ENCODE results near the gene HNRNPD.

DNA sequence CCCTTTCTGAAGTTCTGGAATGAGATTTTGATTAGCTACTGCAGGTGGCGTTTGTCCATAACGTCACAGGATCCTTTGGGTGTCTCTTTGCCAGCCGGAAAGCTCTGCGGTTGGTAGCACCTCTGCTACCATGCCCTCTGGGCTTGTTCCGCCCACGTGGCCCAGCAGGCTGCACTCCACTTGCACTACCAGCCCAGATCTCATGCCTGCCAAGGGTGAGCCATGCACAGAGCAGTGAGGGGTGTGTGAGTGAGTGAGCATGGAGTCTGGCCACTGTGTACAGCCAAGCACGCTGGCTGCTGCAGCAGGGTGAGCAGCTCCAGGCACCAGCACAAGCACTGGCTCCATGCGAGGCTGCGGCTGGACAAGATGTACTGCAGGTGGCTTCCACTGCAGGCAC is 6.6 kb upstream of the HNRNPD start:
- TF ChIP-seq, protein P1, sequence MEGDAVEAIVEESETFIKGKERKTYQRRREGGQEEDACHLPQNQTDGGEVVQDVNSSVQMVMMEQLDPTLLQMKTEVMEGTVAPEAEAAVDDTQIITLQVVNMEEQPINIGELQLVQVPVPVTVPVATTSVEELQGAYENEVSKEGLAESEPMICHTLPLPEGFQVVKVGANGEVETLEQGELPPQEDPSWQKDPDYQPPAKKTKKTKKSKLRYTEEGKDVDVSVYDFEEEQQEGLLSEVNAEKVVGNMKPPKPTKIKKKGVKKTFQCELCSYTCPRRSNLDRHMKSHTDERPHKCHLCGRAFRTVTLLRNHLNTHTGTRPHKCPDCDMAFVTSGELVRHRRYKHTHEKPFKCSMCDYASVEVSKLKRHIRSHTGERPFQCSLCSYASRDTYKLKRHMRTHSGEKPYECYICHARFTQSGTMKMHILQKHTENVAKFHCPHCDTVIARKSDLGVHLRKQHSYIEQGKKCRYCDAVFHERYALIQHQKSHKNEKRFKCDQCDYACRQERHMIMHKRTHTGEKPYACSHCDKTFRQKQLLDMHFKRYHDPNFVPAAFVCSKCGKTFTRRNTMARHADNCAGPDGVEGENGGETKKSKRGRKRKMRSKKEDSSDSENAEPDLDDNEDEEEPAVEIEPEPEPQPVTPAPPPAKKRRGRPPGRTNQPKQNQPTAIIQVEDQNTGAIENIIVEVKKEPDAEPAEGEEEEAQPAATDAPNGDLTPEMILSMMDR (IDR thresholded peaks at IDR 0.05): no peak
- no peak for TF ChIP-seq POLR2A (IDR thresholded peaks at IDR 0.05)

Data from lower leg skin (tissue), 3 donors.